NCI-H69 (cell line): ENCODE results near the gene CPNE9.

Source experiments
- DNase-seq: peaks from one replicate; lab custom pipeline; 2025; lab: John Stamatoyannopoulos, UW

CPNE9 gene

GRCh38 chr3:9715764-9716437 is 12.3 kb downstream of the CPNE9 start:
- peak; percentile 53 for DNase-seq

- no peak for DNase-seq
These were observed 13.3 kb downstream of the CPNE9 start for GRCh38 chr3:9716801-9717555.

- no peak for DNase-seq
These were observed 13.9 kb downstream of the CPNE9 start for GRCh38 chr3:9717563-9717962.

GRCh38 chr3:9718118-9718517 is 14.5 kb downstream of the CPNE9 start:
- DNase-seq: no peak

- no peak for DNase-seq
These were observed 17.5 kb downstream of the CPNE9 start for GRCh38 chr3:9721015-9721699.

- no peak for DNase-seq
These were observed 18.0 kb downstream of the CPNE9 start for GRCh38 chr3:9721700-9722060.

- DNase-seq: no peak
These were observed 22.3 kb downstream of the CPNE9 start for GRCh38 chr3:9725775-9726515.

GRCh38 chr3:9727041-9727595 is 23.5 kb downstream of the CPNE9 start:
- DNase-seq: peak; percentile 56

GRCh38 chr3:9727743-9728142 is 24.1 kb downstream of the CPNE9 start:
- no peak for DNase-seq

- no peak for DNase-seq
These were observed 25.8 kb downstream of the CPNE9 start for GRCh38 chr3:9729419-9729818.

- peak; percentile 82 for DNase-seq
These were observed 27.1 kb downstream of the CPNE9 start for GRCh38 chr3:9730657-9731205.

- peak; percentile 97 for DNase-seq
These were observed 27.8 kb downstream of the CPNE9 start, which contains the start of gene BRPF1 for GRCh38 chr3:9731206-9732079. BRPF1 (plus strand) TSS chr3:9731735; CDS start chr3:9734141, 2,406 bp downstream.

GRCh38 chr3:9732080-9732739 is 28.6 kb downstream of the CPNE9 start:
- DNase-seq: peak; percentile 16

GRCh38 chr3:9732740-9733115 is 29.1 kb downstream of the CPNE9 start:
- no peak for DNase-seq

- DNase-seq: no peak
These were observed 33.2 kb downstream of the CPNE9 start for GRCh38 chr3:9736831-9737230.

- DNase-seq: no peak
These were observed 35.5 kb downstream of the CPNE9 start for GRCh38 chr3:9739181-9739580.

GRCh38 chr3:9742560-9742959 is 38.9 kb downstream of the CPNE9 start:
- no peak for DNase-seq

GRCh38 chr3:9743548-9743947 is 39.9 kb downstream of the CPNE9 start:
- no peak for DNase-seq

GRCh38 chr3:9744162-9744561 is 40.5 kb downstream of the CPNE9 start:
- DNase-seq: no peak

GRCh38 chr3:9745521-9745920 is 41.9 kb downstream of the CPNE9 start:
- no peak for DNase-seq
